H1 (cell line): Measurements from ENCODE around the gene MAP4. TPM values are rescaled to one million over a fixed set of nuclear protein-coding genes. Genes with fewer than 3 reads are reported as not detected.

ENCODE experiments used
- CTCF ChIA-PET: fragments of 300-600 bp; sonication (Branson Sonifier 250); formaldehyde crosslinking; loops from one replicate; lab custom pipeline; 2021; ENCODE audit not compliant: partially characterized antibody; lab: Charles Lee
- POLR2A ChIA-PET: fragments of 300-600 bp; sonication (Branson Sonifier 250); formaldehyde crosslinking; loops from one replicate; lab custom pipeline; 2021; ENCODE audit warnings: inconsistent platforms; ENCODE audit not compliant: partially characterized antibody; lab: Charles Lee
- DNase-seq, 2 experiments: peaks; one replicate each; pipeline versions ENCODE4 v3.0.0 to v3.0.0-alpha.2; 2010 to 2022; ENCODE audit warnings: low spot score in 2 of 2, low read depth in 1 of 2, mixed read lengths in 1 of 2
- FAIRE-seq: peaks from 2 replicates; lab custom pipeline; 2011; peaks lifted over from hg19 to GRCh38; lab: Jason Lieb, UNC
- H2AFZ ChIP-seq: 2 replicates; pipeline ENCODE4 v1.8.1; 2012; ENCODE audit warnings: low read length, inconsistent platforms
- H2AK5ac ChIP-seq: 2 replicates; pipeline ENCODE4 v1.6.1; 2013; ENCODE audit warnings: low read depth, low read length
- H2BK120ac ChIP-seq: replicated peaks from 2 replicates; pipeline ENCODE3; 2013; ENCODE audit warnings: low read depth, low read length, inconsistent platforms
- H2BK12ac ChIP-seq: 2 replicates; pipeline ENCODE4 v1.6.1; 2013; ENCODE audit warnings: low read depth, low read length
- H2BK15ac ChIP-seq: 2 replicates; pipeline ENCODE4 v1.6.1; 2013; ENCODE audit warnings: low read length
- H2BK20ac ChIP-seq: 2 replicates; pipeline ENCODE4 v1.6.1; 2013; ENCODE audit warnings: low read length
- H2BK5ac ChIP-seq: 2 replicates; pipeline ENCODE4 v1.6.1; 2013; ENCODE audit warnings: low read depth, low read length
- H3K14ac ChIP-seq: 2 replicates; pipeline ENCODE4 v1.6.1; 2013; ENCODE audit warnings: inconsistent platforms; ENCODE audit not compliant: insufficient read length
- H3K18ac ChIP-seq: 2 replicates; pipeline ENCODE4 v1.6.1; 2013; ENCODE audit warnings: low read length; ENCODE audit errors: extremely low read depth
- H3K23ac ChIP-seq: 2 replicates; pipeline ENCODE4 v1.6.1; 2013; ENCODE audit warnings: inconsistent platforms; ENCODE audit not compliant: insufficient read length
- H3K23me2 ChIP-seq: 2 replicates; pipeline ENCODE4 v1.6.1; 2013; ENCODE audit warnings: low read depth, low read length
- H3K27ac ChIP-seq: 2 replicates; pipeline ENCODE4 v1.6.1; 2011; ENCODE audit warnings: low read depth, low read length, inconsistent platforms
- H3K27me3 ChIP-seq, 4 experiments: replicated peaks in 1 of 4; 1 replicate in 1 of 4; 2 replicates in 3 of 4; pipeline versions ENCODE4 v1.6.1 to v1.8.1; 2011 to 2013; ENCODE audit warnings: low read length in 3 of 4, mild to moderate bottlenecking in 3 of 4, inconsistent platforms in 2 of 4, mixed read lengths in 2 of 4, moderate library complexity in 1 of 4; ENCODE audit not compliant: control insufficient read depth in 3 of 4, insufficient read depth in 3 of 4; ENCODE audit errors: extremely low read depth in 1 of 4
- H3K36me3 ChIP-seq, 4 experiments: 2 replicates each; pipeline versions ENCODE4 v1.6.1 to v1.8.1; 2011 to 2013; ENCODE audit warnings: mild to moderate bottlenecking in 4 of 4, low read length in 3 of 4, moderate library complexity in 2 of 4, control low read depth in 1 of 4, inconsistent platforms in 1 of 4; ENCODE audit not compliant: insufficient read depth in 4 of 4, control insufficient read depth in 2 of 4
- H3K4ac ChIP-seq: replicated peaks from 2 replicates; pipeline ENCODE3; 2013; ENCODE audit warnings: low read length, low read depth, mixed read lengths, inconsistent platforms; ENCODE audit not compliant: insufficient read length
- H3K4me1 ChIP-seq, 4 experiments: replicated peaks in 1 of 4; 1 replicate in 1 of 4; 2 replicates in 3 of 4; pipeline versions ENCODE4 v1.6.1 to v1.8.1; 2011 to 2013; ENCODE audit warnings: low read length in 3 of 4, inconsistent platforms in 2 of 4, mixed read lengths in 1 of 4; ENCODE audit not compliant: insufficient read depth in 4 of 4, control insufficient read depth in 3 of 4
- H3K4me2 ChIP-seq, 2 experiments: 2 replicates each; pipeline versions ENCODE4 v1.6.1 to v1.8.1; 2011 to 2013; ENCODE audit warnings: low read depth in 2 of 2, low read length in 2 of 2, control low read depth in 1 of 2, inconsistent platforms in 1 of 2, mild to moderate bottlenecking in 1 of 2; ENCODE audit not compliant: insufficient read depth in 1 of 2
- H3K4me3 ChIP-seq, 4 experiments: fragments of 200-600, 300-600 bp in 1 of 4; sonication (generic), shearing (Covaris generic), sonication (Bioruptor Twin) in 1 of 4; 2 replicates each; pipeline versions ENCODE4 v1.5.1 to v1.8.1; 2011 to 2016; ENCODE audit warnings: low read length in 4 of 4, low read depth in 3 of 4, control low read depth in 2 of 4, inconsistent platforms in 2 of 4, mild to moderate bottlenecking in 2 of 4, mixed read lengths in 1 of 4, moderate library complexity in 1 of 4; ENCODE audit not compliant: insufficient read depth in 2 of 4; ENCODE audit errors: extremely low read depth in 1 of 4
- H3K56ac ChIP-seq: replicated peaks from 2 replicates; pipeline ENCODE3; 2013; ENCODE audit warnings: low read depth, mild to moderate bottlenecking, mixed read lengths, low read length, inconsistent platforms; ENCODE audit not compliant: insufficient read length
- H3K79me1 ChIP-seq: 2 replicates; pipeline ENCODE4 v1.6.1; 2013; ENCODE audit warnings: low read depth, low read length, control low read depth
- H3K79me2 ChIP-seq, 2 experiments: 2 replicates each; pipeline versions ENCODE4 v1.6.1 to v1.8.1; 2012 to 2013; ENCODE audit warnings: low read length in 2 of 2, mild to moderate bottlenecking in 2 of 2, inconsistent platforms in 1 of 2; ENCODE audit not compliant: insufficient read depth in 2 of 2, control insufficient read depth in 1 of 2
- H3K9ac ChIP-seq, 4 experiments: replicated peaks in 1 of 4; 1 replicate in 1 of 4; 2 replicates in 3 of 4; pipeline versions ENCODE4 v1.6.1 to v1.8.1; 2011 to 2013; ENCODE audit warnings: low read depth in 3 of 4, low read length in 3 of 4, control low read depth in 2 of 4, mild to moderate bottlenecking in 2 of 4, moderate library complexity in 2 of 4, inconsistent platforms in 1 of 4; ENCODE audit errors: extremely low read depth in 1 of 4
- H3K9me3 ChIP-seq, 2 experiments: 2 replicates each; pipeline versions ENCODE4 v1.6.1 to v1.8.1; 2012 to 2013; ENCODE audit warnings: mild to moderate bottlenecking in 2 of 2, moderate library complexity in 2 of 2, control low read depth in 1 of 2, inconsistent platforms in 1 of 2, low read depth in 1 of 2, low read length in 1 of 2, mixed read lengths in 1 of 2; ENCODE audit not compliant: insufficient read depth in 2 of 2
- H4K20me1 ChIP-seq, 2 experiments: replicated peaks in 1 of 2; 2 replicates each; pipeline versions ENCODE3 to v1.8.1; 2011 to 2013; ENCODE audit warnings: inconsistent platforms in 2 of 2, low read length in 2 of 2, mild to moderate bottlenecking in 1 of 2; ENCODE audit not compliant: insufficient read depth in 2 of 2, control insufficient read depth in 1 of 2
- H4K5ac ChIP-seq: 2 replicates; pipeline ENCODE4 v1.6.1; 2013; ENCODE audit warnings: low read length, low read depth, mixed read lengths, inconsistent platforms; ENCODE audit not compliant: insufficient read length
- H4K8ac ChIP-seq: 2 replicates; pipeline ENCODE4 v1.8.0; 2013; ENCODE audit warnings: mild to moderate bottlenecking, moderate library complexity, low read length, inconsistent platforms; ENCODE audit not compliant: insufficient read depth; ENCODE audit errors: extremely low read depth
- H4K91ac ChIP-seq: replicated peaks from 2 replicates; pipeline ENCODE3; 2013; ENCODE audit warnings: low read length, mixed read lengths, inconsistent platforms; ENCODE audit not compliant: insufficient read length
- CHD1 ChIP-seq: IDR thresholded peaks from 2 replicates; pipeline ENCODE4 v1.6.1; 2012; ENCODE audit warnings: low read depth, low read length, improper control_type of control experiment
- POLR2AphosphoS5 ChIP-seq: IDR thresholded peaks from 2 replicates; pipeline ENCODE4 v1.6.1; 2011; ENCODE audit warnings: low read depth, low read length
- WGBS, 2 experiments: shearing (Covaris generic) in 1 of 2; methylation state at CpG; one replicate each; pipeline versions ENCODE4 v1.1.6 to v1.1.7; 2013 to 2015; ENCODE audit warnings: low lambda C conversion rate in 2 of 2, mixed read lengths in 2 of 2, inconsistent platforms in 1 of 2, low coverage in 1 of 2, missing lambda C conversion rate in 1 of 2; ENCODE audit not compliant: insufficient replicate concordance in 2 of 2, insufficient coverage in 1 of 2, insufficient read length in 1 of 2; ENCODE audit errors: extremely low coverage in 1 of 2, missing lambda C conversion rate in 1 of 2; 5-methylcytosine and 5-hydroxymethylcytosine counted together
- polyA plus RNA-seq, 7 experiments: library from polyadenylated mRNA; depleted of rRNA in 3 of 7; stranded (reverse) in 5 of 7; unstranded in 2 of 7; fragments of >200 nt in 5 of 7; fragments of 200-250 nt in 2 of 7; gene quantifications; 1 replicate in 5 of 7; 2 replicates in 1 of 7; 4 replicates in 1 of 7; pipeline versions ENCODE4 v1.2.1 to v1.2.3, GENCODE V29; 2011 to 2013; ENCODE audit warnings: missing spikeins in 2 of 7, mixed read lengths in 2 of 7
- total RNA-seq: library from RNA; stranded (reverse); fragmentation: NEBNext Ultra II Directional; extraction: Animal tissue kit (Norgen Biotek cat#: 25700); gene quantifications from 2 replicates; pipeline ENCODE4 v1.2.1, GENCODE V29; 2021
- TF ChIP-seq, protein P1 (sequence below): IDR thresholded peaks from 2 replicates; pipeline ENCODE4 v1.6.1; 2011; ENCODE audit warnings: low read depth, mild to moderate bottlenecking, low read length; ENCODE audit not compliant: insufficient read depth
- TF ChIP-seq, protein P2 (sequence below): IDR thresholded peaks from 2 replicates; pipeline ENCODE4 v1.6.1; 2012; ENCODE audit warnings: inconsistent platforms

MAP4 gene
- total and polyA plus RNA-seq, 2 of the 8 experiments (the other 6 are each of a cell fraction or from before 2014, with no cell fraction given), result 67.0 to 179 TPM

DNA sequence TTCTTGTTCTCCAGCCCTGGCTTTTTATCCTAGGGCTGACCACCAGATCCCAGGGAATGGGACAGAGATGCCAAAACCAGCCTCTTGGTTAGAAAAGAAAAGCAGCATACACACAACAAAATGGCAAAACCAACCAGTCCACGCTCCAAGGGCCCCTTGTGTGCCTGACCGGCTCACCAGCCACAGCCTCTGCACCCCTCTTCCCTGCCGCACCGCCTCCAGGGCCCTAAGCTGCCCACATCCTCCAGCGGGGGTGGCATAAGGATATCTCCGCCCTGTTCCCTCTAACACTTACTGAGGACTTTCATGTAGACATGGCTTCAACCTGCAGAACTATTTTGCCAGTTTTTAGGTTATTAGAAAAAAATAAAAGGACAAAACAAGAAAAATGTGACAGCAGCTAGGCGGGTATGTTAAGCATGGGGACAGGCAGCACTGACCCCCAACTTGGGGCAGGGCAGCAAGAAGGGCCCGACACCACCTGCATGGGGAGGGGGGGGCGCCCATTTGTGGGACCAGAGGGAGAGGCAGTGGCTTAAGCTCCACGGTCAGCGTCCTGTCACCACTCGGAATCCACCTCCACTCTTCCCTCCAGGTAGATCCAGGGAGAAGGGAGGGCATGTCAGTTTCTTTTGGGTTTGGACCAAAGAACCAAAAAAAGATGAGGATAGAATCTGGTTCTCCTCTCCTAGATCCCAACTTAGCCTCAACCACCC, 164.2 kb downstream of the MAP4 start:
- Histone ChIP-seq H3K27me3 (no peaks in the 10 kb centered on the region), H2AFZ (no peak overlapping the region), H3K18ac (no peak overlapping the region), H3K4ac (no peak overlapping the region)
- TF ChIP-seq, protein P1, sequence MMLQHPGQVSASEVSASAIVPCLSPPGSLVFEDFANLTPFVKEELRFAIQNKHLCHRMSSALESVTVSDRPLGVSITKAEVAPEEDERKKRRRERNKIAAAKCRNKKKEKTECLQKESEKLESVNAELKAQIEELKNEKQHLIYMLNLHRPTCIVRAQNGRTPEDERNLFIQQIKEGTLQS, result no peak
- no peak for TF ChIP-seq CHD1
- TF ChIP-seq POLR2AphosphoS5, result peak; percentile 50; the same call in 1 of the 2 replicates
- TF ChIP-seq, protein P2, sequence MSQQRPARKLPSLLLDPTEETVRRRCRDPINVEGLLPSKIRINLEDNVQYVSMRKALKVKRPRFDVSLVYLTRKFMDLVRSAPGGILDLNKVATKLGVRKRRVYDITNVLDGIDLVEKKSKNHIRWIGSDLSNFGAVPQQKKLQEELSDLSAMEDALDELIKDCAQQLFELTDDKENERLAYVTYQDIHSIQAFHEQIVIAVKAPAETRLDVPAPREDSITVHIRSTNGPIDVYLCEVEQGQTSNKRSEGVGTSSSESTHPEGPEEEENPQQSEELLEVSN, result no peak
- TF ChIP-seq, all 59 proteins: peak for 1
- DNase-seq (no peak), FAIRE-seq (no peak)
- H2BK120ac ChIP-seq, result no peak overlapping the region
- 82% methylated on average over 10 of the region's 12 CpGs; no CpG with 5 or more reads in 1 of the 2 experiments for WGBS, 2 experiments
- CTCF ChIA-PET, result interaction anchor here (1.3 to 4.2 kb wide), 6 partner anchors 13 to 300 kb away, joined by 4 to 59 read pairs (median 15); no protein-coding TSS in a partner anchor
- no peak overlapping the region for H3K27ac ChIP-seq
- H3K14ac ChIP-seq, result no peak overlapping the region
- POLR2A ChIA-PET, result interaction anchor here (1.0 to 4.1 kb wide), 8 partner anchors 10 to 306 kb away, joined by 4 to 31 read pairs (median 6); no protein-coding TSS in a partner anchor
- no peaks in the 10 kb centered on the region for H3K4me1 ChIP-seq
- no peak overlapping the region for H3K4me2 ChIP-seq
- no peak overlapping the region for H3K56ac ChIP-seq
- H3K36me3 ChIP-seq, result peaks cover 30 to 68% (median 53%) of the 10 kb centered on the region in 4 experiments
- H2BK20ac ChIP-seq, result no peak overlapping the region
- no peak overlapping the region for H3K9ac ChIP-seq
- H4K91ac ChIP-seq, result no peak overlapping the region
- H2BK12ac ChIP-seq, result no peak overlapping the region
- H3K9me3 ChIP-seq, result no peaks in the 10 kb centered on the region
- no peak overlapping the region for H3K23ac ChIP-seq
- peaks cover under 1% of the 10 kb centered on the region; the same call in 1 of the 2 replicates for H3K79me1 ChIP-seq
- no peaks in the 10 kb centered on the region for H3K23me2 ChIP-seq
- H4K5ac ChIP-seq, result no peak overlapping the region
- H4K8ac ChIP-seq, result no peak overlapping the region
- peak overlapping the region; percentile 44; the same call in 1 of the 2 replicates for H2BK5ac ChIP-seq
- no peaks in the 10 kb centered on the region for H3K79me2 ChIP-seq
- no peak overlapping the region for H2BK15ac ChIP-seq
- H3K4me3 ChIP-seq, result no peak overlapping the region
- no peak overlapping the region for H2AK5ac ChIP-seq
- peaks cover 10 to 29% of the 10 kb centered on the region in 2 experiments for H4K20me1 ChIP-seq
